ENCODE measurements around the gene GOLGA8R.
"Not testable (repeated sequence)": the region's sequence is repeated elsewhere in the genome, so short reads cannot be mapped to it uniquely, and the experiment has no call there.

DNA sequence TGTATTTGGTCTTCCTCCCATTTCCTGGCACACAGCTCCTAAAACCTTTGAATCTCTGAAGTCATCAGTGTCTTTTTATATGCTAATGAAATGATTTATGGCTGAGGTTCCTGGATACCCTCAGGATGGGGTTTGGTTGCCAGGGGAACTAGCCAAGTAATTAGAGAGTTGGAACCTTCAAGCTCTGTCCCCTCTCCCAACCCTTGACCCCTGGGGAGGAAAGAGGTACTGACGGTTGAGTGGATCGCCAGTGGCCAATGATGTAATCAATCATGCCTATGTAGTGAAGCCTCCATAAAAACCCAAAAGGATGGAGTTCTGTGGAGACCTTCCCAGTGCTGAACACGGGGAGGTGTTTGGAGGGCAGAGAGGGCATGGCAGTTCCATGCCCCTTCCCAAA lies 45.8 kb downstream of the GOLGA8R start:
- TF ChIP-seq, protein P1, sequence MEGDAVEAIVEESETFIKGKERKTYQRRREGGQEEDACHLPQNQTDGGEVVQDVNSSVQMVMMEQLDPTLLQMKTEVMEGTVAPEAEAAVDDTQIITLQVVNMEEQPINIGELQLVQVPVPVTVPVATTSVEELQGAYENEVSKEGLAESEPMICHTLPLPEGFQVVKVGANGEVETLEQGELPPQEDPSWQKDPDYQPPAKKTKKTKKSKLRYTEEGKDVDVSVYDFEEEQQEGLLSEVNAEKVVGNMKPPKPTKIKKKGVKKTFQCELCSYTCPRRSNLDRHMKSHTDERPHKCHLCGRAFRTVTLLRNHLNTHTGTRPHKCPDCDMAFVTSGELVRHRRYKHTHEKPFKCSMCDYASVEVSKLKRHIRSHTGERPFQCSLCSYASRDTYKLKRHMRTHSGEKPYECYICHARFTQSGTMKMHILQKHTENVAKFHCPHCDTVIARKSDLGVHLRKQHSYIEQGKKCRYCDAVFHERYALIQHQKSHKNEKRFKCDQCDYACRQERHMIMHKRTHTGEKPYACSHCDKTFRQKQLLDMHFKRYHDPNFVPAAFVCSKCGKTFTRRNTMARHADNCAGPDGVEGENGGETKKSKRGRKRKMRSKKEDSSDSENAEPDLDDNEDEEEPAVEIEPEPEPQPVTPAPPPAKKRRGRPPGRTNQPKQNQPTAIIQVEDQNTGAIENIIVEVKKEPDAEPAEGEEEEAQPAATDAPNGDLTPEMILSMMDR (IDR thresholded peaks at IDR 0.05 in 2 of 3, conservative IDR thresholded peaks at IDR 0.05 in 1 of 3; ENCODE audit: insufficient read depth in 2 of 3, low read depth in 1 of 3, low read length in 3 of 3), result not testable (repeated sequence)
- TF ChIP-seq POU5F1 (IDR thresholded peaks at IDR 0.05; ENCODE audit: borderline replicate concordance, low read depth, low read length, partially characterized antibody); ZNF77 (CRISPR knock-in tag; IDR thresholded peaks at IDR 0.05); ARNT (IDR thresholded peaks at IDR 0.05); RCOR1 (IDR thresholded peaks at IDR 0.05; ENCODE audit: borderline replicate concordance in 1 of 2, low read depth in 2 of 2, low read length in 2 of 2); YY1 (IDR thresholded peaks at IDR 0.05; ENCODE audit: borderline replicate concordance in 1 of 3, control insufficient read depth in 1 of 3, extremely low read depth in 1 of 3, insufficient read depth in 3 of 3, insufficient read length in 1 of 3, insufficient replicate concordance in 2 of 3, low read depth in 1 of 3, low read length in 2 of 3); CREM (IDR thresholded peaks at IDR 0.05; ENCODE audit: low read depth); ETV6 (IDR thresholded peaks at IDR 0.05; ENCODE audit: borderline replicate concordance in 1 of 2, low read depth in 2 of 2, low read length in 1 of 2); ETV6 (CRISPR knock-in tag; IDR thresholded peaks at IDR 0.05; ENCODE audit: borderline replicate concordance); JUN (IDR thresholded peaks at IDR 0.05; ENCODE audit: borderline replicate concordance, low read depth, low read length); JUN (CRISPR knock-in tag; IDR thresholded peaks at IDR 0.05; ENCODE audit: borderline replicate concordance): not testable (repeated sequence)
- TF ChIP-seq, protein P2, sequence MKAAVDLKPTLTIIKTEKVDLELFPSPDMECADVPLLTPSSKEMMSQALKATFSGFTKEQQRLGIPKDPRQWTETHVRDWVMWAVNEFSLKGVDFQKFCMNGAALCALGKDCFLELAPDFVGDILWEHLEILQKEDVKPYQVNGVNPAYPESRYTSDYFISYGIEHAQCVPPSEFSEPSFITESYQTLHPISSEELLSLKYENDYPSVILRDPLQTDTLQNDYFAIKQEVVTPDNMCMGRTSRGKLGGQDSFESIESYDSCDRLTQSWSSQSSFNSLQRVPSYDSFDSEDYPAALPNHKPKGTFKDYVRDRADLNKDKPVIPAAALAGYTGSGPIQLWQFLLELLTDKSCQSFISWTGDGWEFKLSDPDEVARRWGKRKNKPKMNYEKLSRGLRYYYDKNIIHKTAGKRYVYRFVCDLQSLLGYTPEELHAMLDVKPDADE (conservative IDR thresholded peaks at IDR 0.05; ENCODE audit: control insufficient read depth, low read depth, low read length), result not testable (repeated sequence)
- TF ChIP-seq, protein P3, sequence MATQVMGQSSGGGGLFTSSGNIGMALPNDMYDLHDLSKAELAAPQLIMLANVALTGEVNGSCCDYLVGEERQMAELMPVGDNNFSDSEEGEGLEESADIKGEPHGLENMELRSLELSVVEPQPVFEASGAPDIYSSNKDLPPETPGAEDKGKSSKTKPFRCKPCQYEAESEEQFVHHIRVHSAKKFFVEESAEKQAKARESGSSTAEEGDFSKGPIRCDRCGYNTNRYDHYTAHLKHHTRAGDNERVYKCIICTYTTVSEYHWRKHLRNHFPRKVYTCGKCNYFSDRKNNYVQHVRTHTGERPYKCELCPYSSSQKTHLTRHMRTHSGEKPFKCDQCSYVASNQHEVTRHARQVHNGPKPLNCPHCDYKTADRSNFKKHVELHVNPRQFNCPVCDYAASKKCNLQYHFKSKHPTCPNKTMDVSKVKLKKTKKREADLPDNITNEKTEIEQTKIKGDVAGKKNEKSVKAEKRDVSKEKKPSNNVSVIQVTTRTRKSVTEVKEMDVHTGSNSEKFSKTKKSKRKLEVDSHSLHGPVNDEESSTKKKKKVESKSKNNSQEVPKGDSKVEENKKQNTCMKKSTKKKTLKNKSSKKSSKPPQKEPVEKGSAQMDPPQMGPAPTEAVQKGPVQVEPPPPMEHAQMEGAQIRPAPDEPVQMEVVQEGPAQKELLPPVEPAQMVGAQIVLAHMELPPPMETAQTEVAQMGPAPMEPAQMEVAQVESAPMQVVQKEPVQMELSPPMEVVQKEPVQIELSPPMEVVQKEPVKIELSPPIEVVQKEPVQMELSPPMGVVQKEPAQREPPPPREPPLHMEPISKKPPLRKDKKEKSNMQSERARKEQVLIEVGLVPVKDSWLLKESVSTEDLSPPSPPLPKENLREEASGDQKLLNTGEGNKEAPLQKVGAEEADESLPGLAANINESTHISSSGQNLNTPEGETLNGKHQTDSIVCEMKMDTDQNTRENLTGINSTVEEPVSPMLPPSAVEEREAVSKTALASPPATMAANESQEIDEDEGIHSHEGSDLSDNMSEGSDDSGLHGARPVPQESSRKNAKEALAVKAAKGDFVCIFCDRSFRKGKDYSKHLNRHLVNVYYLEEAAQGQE (IDR thresholded peaks at IDR 0.05; ENCODE audit: borderline replicate concordance), result not testable (repeated sequence)
- TF ChIP-seq, protein P3 (CRISPR knock-in tag; IDR thresholded peaks at IDR 0.05; ENCODE audit: low read depth), result not testable (repeated sequence)
